GM21723 (cell line): Measurements from ENCODE around the gene ITGA2B.
"Not testable (repeated sequence)": the region's sequence is repeated elsewhere in the genome, so short reads cannot be mapped to it uniquely, and the experiment has no call there.

Experiments used
- ATAC-seq: cut with Tn5 transposase; IDR thresholded peaks from one replicate; pipeline ENCODE4 v1.9.1; 2021; ENCODE audit warnings: mild to moderate bottlenecking, moderate library complexity; ENCODE audit not compliant: unreplicated experiment

Gene ITGA2B

GRCh38 chr17:44333371-44333770, 56.1 kb downstream of the ITGA2B start:
- ATAC-seq, result no peak

- no peak for ATAC-seq
Observed at GRCh38 chr17:44331249-44331760, 58.1 kb downstream of the ITGA2B start.

- ATAC-seq, result not testable (repeated sequence)
Observed at GRCh38 chr17:44330263-44330662, 59.2 kb downstream of the ITGA2B start.

- not testable (repeated sequence) for ATAC-seq
Observed at GRCh38 chr17:44329516-44329915, 59.9 kb downstream of the ITGA2B start.

- ATAC-seq, result no peak
Observed at GRCh38 chr17:44327715-44328449, 61.6 kb downstream of the ITGA2B start.

- ATAC-seq, result peak; percentile 39
Observed at GRCh38 chr17:44326861-44327444, 62.5 kb downstream of the ITGA2B start.

GRCh38 chr17:44324571-44325275, 64.7 kb downstream of the ITGA2B start, which contains the start of gene SLC25A39:
Gene SLC25A39, minus strand, starts transcription at chr17:44324823. Its CDS starts 1,261 bp downstream, at chr17:44323562.
- ATAC-seq, result peak; percentile 63

GRCh38 chr17:44324092-44324570, 65.3 kb downstream of the ITGA2B start:
- ATAC-seq, result peak; percentile 4

GRCh38 chr17:44323359-44324091, 65.9 kb downstream of the ITGA2B start:
- no peak for ATAC-seq

- ATAC-seq, result no peak
Observed at GRCh38 chr17:44322236-44322895, 67.1 kb downstream of the ITGA2B start.
